ENCODE data around the gene RNLS. TPM values are rescaled to one million over a fixed set of nuclear protein-coding genes. Genes with fewer than 3 reads are reported as not detected.

The RNLS gene
- total and polyA plus RNA-seq, 2 of the 8 experiments (the other 6 are each of a cell fraction or from before 2014, with no cell fraction given): 7.5 to 12.7 TPM

DNA sequence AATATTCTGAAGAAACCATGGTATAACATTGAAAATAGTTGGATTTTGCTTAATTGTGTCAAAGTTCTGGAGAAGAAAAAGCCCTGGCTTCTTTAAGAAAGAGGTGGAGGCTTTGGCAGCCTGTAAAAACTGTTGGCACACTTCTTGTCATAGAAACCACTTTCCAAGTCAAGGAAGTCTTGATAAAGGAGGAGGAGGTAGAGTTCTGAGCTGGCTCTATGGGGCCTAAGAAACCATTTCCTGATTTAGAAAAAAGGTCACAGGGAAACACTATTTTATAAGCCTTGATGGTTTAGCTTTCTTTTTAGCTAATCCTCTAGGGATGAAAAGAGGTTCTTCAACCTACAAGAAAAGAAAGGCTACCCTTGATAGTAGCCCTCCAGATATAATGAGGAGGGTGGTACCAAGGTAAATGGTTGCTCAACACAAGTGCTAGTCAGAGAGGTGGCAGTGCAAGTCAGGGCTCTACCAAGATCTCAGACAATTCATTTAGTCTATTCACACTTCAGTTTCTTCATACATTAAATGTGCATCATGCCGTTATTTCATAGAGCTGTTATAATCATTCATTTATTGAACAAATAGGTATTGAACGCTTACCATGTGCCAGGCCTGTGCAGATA, 346.9 kb downstream of the RNLS start:
- ChIA-PET CTCF (ENCODE audit: partially characterized antibody) (no interaction called here), POLR2A (ENCODE audit: partially characterized antibody) (no interaction called here)
- Histone ChIP-seq H2BK120ac (replicated peaks; ENCODE audit: low read depth, low read length) (no peak overlapping the region), H3K4me1 (replicated peaks in 1 of 4; ENCODE audit: control insufficient read depth in 3 of 4, insufficient read depth in 4 of 4, low read length in 3 of 4) (peaks cover 0 to 4% (median 1%) of the 10 kb centered on the region in 4 experiments; a peak in 3 of 7 replicates), H3K79me1 (ENCODE audit: low read depth, low read length) (no peaks in the 10 kb centered on the region), H3K79me2 (ENCODE audit: control insufficient read depth in 1 of 2, insufficient read depth in 2 of 2, low read length in 2 of 2) (no peaks in the 10 kb centered on the region), H4K91ac (replicated peaks; ENCODE audit: insufficient read length, low read length) (no peak overlapping the region), H4K5ac (ENCODE audit: insufficient read length, low read depth, low read length) (no peak overlapping the region), H4K20me1 (replicated peaks in 1 of 2; ENCODE audit: control insufficient read depth in 1 of 2, insufficient read depth in 2 of 2, low read length in 2 of 2) (no peaks in the 10 kb centered on the region), H3K23me2 (ENCODE audit: low read depth, low read length) (no peaks in the 10 kb centered on the region), H3K18ac (ENCODE audit: extremely low read depth, low read length) (no peak overlapping the region), H2BK20ac (ENCODE audit: low read length) (no peak overlapping the region), H2AK5ac (ENCODE audit: low read depth, low read length) (no peak overlapping the region), H3K27ac (ENCODE audit: low read depth, low read length) (no peak overlapping the region), H3K9ac (replicated peaks in 1 of 4; ENCODE audit: extremely low read depth in 1 of 4, low read depth in 3 of 4, low read length in 3 of 4) (no peak overlapping the region), H3K36me3 (ENCODE audit: control insufficient read depth in 2 of 4, insufficient read depth in 4 of 4, low read length in 3 of 4) (no peaks in the 10 kb centered on the region), H3K4me3 (ENCODE audit: extremely low read depth in 1 of 4, insufficient read depth in 2 of 4, low read depth in 3 of 4, low read length in 4 of 4) (no peak overlapping the region), H3K4ac (replicated peaks; ENCODE audit: insufficient read length, low read depth, low read length) (no peak overlapping the region), H2BK5ac (ENCODE audit: low read depth, low read length) (no peak overlapping the region), H3K14ac (ENCODE audit: insufficient read length) (no peak overlapping the region), H3K27me3 (replicated peaks in 1 of 4; ENCODE audit: control insufficient read depth in 3 of 4, extremely low read depth in 1 of 4, insufficient read depth in 3 of 4, low read length in 3 of 4) (no peaks in the 10 kb centered on the region), H3K4me2 (ENCODE audit: insufficient read depth in 1 of 2, low read depth in 2 of 2, low read length in 2 of 2) (no peak overlapping the region), H3K23ac (ENCODE audit: insufficient read length) (no peak overlapping the region), H2AFZ (ENCODE audit: low read length) (no peak overlapping the region), H3K9me3 (ENCODE audit: insufficient read depth in 2 of 2, low read depth in 1 of 2, low read length in 1 of 2) (no peaks in the 10 kb centered on the region), H2BK12ac (ENCODE audit: low read depth, low read length) (no peak overlapping the region), H4K8ac (ENCODE audit: extremely low read depth, insufficient read depth, low read length) (no peak overlapping the region), H2BK15ac (ENCODE audit: low read length) (no peak overlapping the region), H3K56ac (replicated peaks; ENCODE audit: insufficient read length, low read depth, low read length) (no peak overlapping the region)
- WGBS, 2 experiments (ENCODE audit: extremely low coverage in 1 of 2, insufficient coverage in 1 of 2, insufficient read length in 1 of 2, insufficient replicate concordance in 2 of 2, low coverage in 1 of 2, low lambda C conversion rate in 2 of 2, missing lambda C conversion rate in 1 of 2): 87% methylated on average over 2 of the region's 2 CpGs; no CpG with 5 or more reads in 1 of the 2 experiments
- no peak for DNase-seq (ENCODE audit: low read depth in 1 of 2, low spot score in 2 of 2)
- FAIRE-seq: no peak
- TF ChIP-seq, protein P1, sequence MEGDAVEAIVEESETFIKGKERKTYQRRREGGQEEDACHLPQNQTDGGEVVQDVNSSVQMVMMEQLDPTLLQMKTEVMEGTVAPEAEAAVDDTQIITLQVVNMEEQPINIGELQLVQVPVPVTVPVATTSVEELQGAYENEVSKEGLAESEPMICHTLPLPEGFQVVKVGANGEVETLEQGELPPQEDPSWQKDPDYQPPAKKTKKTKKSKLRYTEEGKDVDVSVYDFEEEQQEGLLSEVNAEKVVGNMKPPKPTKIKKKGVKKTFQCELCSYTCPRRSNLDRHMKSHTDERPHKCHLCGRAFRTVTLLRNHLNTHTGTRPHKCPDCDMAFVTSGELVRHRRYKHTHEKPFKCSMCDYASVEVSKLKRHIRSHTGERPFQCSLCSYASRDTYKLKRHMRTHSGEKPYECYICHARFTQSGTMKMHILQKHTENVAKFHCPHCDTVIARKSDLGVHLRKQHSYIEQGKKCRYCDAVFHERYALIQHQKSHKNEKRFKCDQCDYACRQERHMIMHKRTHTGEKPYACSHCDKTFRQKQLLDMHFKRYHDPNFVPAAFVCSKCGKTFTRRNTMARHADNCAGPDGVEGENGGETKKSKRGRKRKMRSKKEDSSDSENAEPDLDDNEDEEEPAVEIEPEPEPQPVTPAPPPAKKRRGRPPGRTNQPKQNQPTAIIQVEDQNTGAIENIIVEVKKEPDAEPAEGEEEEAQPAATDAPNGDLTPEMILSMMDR (IDR thresholded peaks at IDR 0.05; ENCODE audit: control extremely low read depth in 1 of 3, insufficient read depth in 1 of 3, low read depth in 1 of 3, low read length in 3 of 3): no peak
- TF ChIP-seq, protein P2, sequence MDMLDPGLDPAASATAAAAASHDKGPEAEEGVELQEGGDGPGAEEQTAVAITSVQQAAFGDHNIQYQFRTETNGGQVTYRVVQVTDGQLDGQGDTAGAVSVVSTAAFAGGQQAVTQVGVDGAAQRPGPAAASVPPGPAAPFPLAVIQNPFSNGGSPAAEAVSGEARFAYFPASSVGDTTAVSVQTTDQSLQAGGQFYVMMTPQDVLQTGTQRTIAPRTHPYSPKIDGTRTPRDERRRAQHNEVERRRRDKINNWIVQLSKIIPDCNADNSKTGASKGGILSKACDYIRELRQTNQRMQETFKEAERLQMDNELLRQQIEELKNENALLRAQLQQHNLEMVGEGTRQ (IDR thresholded peaks at IDR 0.05; ENCODE audit: low read length): no peak
- no peak for TF ChIP-seq KDM1A (IDR thresholded peaks at IDR 0.05; ENCODE audit: borderline replicate concordance, low read length)
- no peak for TF ChIP-seq SIN3A (conservative IDR thresholded peaks at IDR 0.05 in 1 of 2, IDR thresholded peaks at IDR 0.05 in 1 of 2; ENCODE audit: low read depth in 1 of 2, low read length in 2 of 2)
- no peak for TF ChIP-seq GABPA (IDR thresholded peaks at IDR 0.05; ENCODE audit: borderline replicate concordance, insufficient read depth, low read length)
